ENCODE data around the gene PKN2. TPM values are rescaled to one million over a fixed set of nuclear protein-coding genes. Genes with fewer than 3 reads are reported as not detected.

Gene PKN2
- total RNA-seq, 4 donors from 2014 or later: 47.5 to 89.9 (median 55.5) TPM

DNA sequence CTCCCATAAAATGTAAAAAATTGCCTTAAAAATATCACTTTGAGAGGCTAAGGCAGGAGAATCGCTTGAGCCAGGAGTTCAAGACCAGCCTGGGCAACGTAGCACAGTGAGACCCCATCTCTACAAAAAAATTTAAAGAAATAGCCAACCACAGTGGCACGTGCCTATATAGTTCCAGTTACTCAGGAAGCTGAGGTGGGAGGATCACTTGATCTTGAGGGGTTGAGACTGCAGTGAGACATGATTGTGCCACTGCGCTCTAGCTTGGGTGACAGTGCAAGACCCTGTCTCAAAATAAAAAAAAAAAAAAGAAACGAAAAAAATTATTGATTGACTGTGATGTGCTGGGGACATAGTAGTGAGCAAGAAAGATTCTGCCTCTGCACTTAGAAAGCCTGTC lies 38.4 kb downstream of the PKN2 start:
- Histone ChIP-seq H3K4me1 (no peaks in the 10 kb centered on the region), H3K4me3 (replicated peaks in 1 of 3) (no peak overlapping the region), H3K27ac (no peak overlapping the region), H3K36me3 (no peaks in the 10 kb centered on the region), H3K27me3 (no peaks in the 10 kb centered on the region), H3K9me3 (no peaks in the 10 kb centered on the region)
- intact Hi-C loops (cut with DNase I): no loop called here
- no peak for DNase-seq
- 94% methylated on average over 5 of the region's 5 CpGs for WGBS, 2 donors
- no peak for TF ChIP-seq POLR2A (IDR thresholded peaks at IDR 0.05)
- TF ChIP-seq, protein P1, sequence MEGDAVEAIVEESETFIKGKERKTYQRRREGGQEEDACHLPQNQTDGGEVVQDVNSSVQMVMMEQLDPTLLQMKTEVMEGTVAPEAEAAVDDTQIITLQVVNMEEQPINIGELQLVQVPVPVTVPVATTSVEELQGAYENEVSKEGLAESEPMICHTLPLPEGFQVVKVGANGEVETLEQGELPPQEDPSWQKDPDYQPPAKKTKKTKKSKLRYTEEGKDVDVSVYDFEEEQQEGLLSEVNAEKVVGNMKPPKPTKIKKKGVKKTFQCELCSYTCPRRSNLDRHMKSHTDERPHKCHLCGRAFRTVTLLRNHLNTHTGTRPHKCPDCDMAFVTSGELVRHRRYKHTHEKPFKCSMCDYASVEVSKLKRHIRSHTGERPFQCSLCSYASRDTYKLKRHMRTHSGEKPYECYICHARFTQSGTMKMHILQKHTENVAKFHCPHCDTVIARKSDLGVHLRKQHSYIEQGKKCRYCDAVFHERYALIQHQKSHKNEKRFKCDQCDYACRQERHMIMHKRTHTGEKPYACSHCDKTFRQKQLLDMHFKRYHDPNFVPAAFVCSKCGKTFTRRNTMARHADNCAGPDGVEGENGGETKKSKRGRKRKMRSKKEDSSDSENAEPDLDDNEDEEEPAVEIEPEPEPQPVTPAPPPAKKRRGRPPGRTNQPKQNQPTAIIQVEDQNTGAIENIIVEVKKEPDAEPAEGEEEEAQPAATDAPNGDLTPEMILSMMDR (IDR thresholded peaks at IDR 0.05): no peak

DNA sequence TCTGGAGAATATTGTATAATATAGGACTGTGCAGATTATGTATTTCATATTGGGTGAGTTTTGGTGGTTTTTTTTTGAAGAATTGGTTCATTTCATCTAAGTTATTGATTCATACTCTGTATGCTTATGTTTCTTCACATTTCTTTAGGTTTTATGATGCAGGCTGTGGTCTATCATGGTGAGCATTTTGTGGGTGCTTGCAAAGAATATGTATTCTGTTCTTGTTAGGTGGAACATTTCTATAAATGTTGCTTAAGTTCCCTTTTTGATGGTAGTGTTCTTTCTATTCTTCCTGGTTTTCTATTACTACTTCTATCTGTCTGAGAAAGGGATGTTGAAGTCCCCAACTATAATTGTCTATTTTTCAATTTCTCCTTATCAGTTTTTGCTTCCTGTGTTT lies 42.6 kb downstream of the PKN2 start:
- H3K9me3 ChIP-seq: no peaks in the 10 kb centered on the region
- intact Hi-C loops (cut with DNase I): no loop called here
- H3K4me1 ChIP-seq: peaks cover 11 to 18% of the 10 kb centered on the region in 2 donors

DNA sequence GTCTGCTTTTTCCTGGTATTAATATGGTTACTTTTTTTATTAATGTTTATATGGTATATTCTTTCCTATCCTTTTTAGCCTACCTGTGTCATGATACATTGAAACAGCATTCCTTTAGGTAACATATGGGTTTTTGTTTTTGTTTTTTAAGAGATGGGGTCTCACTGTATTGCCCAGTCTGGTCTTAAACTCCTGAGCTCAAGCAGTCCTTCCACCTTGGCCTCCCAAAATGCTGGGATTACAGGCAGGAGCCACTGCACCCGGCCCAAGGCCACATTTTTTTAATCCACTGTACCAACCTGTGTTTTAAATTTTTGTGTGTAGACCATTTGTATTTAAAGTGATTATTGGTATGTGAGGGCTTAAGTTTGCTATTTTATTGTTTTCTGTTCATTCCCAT lies 43.1 kb downstream of the PKN2 start:
- Histone ChIP-seq H3K4me1 (peaks cover 11 to 23% of the 10 kb centered on the region in 2 donors), H3K4me3 (replicated peaks in 1 of 3) (no peak overlapping the region), H3K27me3 (no peaks in the 10 kb centered on the region), H3K36me3 (no peaks in the 10 kb centered on the region), H3K27ac (no peak overlapping the region), H3K9me3 (no peaks in the 10 kb centered on the region)
- intact Hi-C loops (cut with DNase I): no loop called here
- DNase-seq: no peak
- 97 to 100% methylated on average over 1 of the region's 1 CpG for WGBS, 2 donors
- no peak for TF ChIP-seq POLR2A (IDR thresholded peaks at IDR 0.05)
- TF ChIP-seq, protein P1 (IDR thresholded peaks at IDR 0.05): no peak

More for the DNA sequence above, 42.6 kb downstream of the PKN2 start:
- no peak overlapping the region for H3K4me3 ChIP-seq (replicated peaks in 1 of 3)
- no peaks in the 10 kb centered on the region for H3K27me3 ChIP-seq
- no peak overlapping the region for H3K27ac ChIP-seq
- no peak for DNase-seq
- TF ChIP-seq, protein P1 (IDR thresholded peaks at IDR 0.05): no peak
- no peaks in the 10 kb centered on the region for H3K36me3 ChIP-seq

DNA sequence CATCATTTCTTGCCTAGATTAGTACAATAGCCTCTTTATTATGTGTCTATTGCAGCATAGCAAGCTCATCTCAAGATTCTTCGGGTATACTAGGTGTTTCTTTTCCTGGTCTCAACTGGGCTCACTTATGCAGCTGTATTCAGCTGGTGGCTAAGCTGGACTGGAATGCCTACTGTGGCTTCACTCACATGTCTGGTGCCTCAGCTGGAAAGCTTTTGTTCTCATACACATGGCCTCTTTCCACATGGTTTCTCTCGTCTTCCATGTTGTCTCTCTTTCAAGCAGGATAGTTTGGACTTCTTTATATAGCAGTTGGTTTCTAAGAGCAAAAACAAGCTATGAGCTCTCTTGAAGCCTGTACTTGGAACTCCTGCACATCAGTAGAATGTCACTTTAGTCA lies 45.2 kb downstream of the PKN2 start:
- TF ChIP-seq POLR2A (IDR thresholded peaks at IDR 0.05): no peak
- TF ChIP-seq, protein P1 (IDR thresholded peaks at IDR 0.05): no peak
- no peak overlapping the region for H3K4me3 ChIP-seq (replicated peaks in 1 of 3)
- no peaks in the 10 kb centered on the region for H3K36me3 ChIP-seq
- H3K4me1 ChIP-seq: peaks cover 11 to 25% of the 10 kb centered on the region in 2 donors
- H3K27ac ChIP-seq: no peak overlapping the region
- no peak for DNase-seq
- WGBS, 2 donors: 97 to 98% methylated on average over 2 of the region's 2 CpGs
- H3K27me3 ChIP-seq: no peaks in the 10 kb centered on the region
- no peaks in the 10 kb centered on the region for H3K9me3 ChIP-seq
- intact Hi-C loops (cut with DNase I): no loop called here

DNA sequence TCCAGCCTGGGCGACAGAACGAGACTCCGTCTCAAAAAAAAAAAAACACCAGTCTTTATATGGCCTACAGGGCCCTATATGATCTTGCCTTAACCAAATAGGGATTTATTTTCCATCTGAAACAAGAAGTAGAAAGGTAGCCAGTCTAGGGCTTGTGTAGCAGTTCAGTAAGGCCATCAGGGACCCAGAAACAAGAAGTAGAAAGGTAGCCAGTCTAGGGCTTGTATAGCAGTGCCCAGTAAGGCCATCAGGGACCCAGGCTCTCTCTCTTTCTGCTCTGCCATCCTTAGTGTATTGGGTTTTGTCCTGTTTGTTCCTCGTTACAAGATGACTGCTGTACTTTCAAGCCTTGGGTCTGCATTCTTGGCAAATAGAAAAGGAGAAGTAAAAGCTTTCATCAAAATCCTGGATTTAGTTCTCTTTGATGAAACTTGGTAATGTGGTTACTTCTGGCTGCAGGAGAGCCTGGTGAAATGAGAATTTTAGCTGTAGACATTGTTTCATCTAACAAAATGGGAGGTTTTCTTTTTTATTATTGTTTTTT lies 46.1 kb downstream of the PKN2 start:
- DNase-seq: no peak
- Histone ChIP-seq H3K9me3 (no peaks in the 10 kb centered on the region), H3K36me3 (no peaks in the 10 kb centered on the region), H3K4me1 (peaks cover 11 to 25% of the 10 kb centered on the region in 2 donors), H3K4me3 (replicated peaks in 1 of 3) (no peak overlapping the region), H3K27me3 (no peaks in the 10 kb centered on the region), H3K27ac (peak overlapping the region in 1 of 3 donors; percentile 4)
- intact Hi-C loops (cut with DNase I): no loop called here
- TF ChIP-seq, protein P1 (IDR thresholded peaks at IDR 0.05): no peak
- TF ChIP-seq POLR2A (IDR thresholded peaks at IDR 0.05): no peak
- WGBS, 2 donors: 95 to 96% methylated on average over 4 of the region's 4 CpGs

Measured in thyroid gland (tissue), 4 donors.